Heart right ventricle (tissue), 16 donors: ENCODE measurements around the gene LPP. TPM values are rescaled to one million over a fixed set of nuclear protein-coding genes. Genes with fewer than 3 reads are reported as not detected.
A peak's percentile ranks its signal among the peaks of the same experiment; 100 is the strongest.

Experiments
- ATAC-seq, 8 donors: fragments of 200-7000 bp; cut with Tn5 transposase; one replicate each; pipeline ENCODE4 v1.9.1; 2020; ENCODE audit warnings: mild to moderate bottlenecking in 8 of 8, moderate library complexity in 8 of 8, moderate number of reproducible peaks in 1 of 8
- DNase-seq, 2 donors: peaks; one replicate each; pipeline ENCODE4 v3.0.0-alpha.2; 2020
- H3K27ac ChIP-seq, 10 donors: fragments of 200-600 bp; sonication (generic) in 2 of 10; one replicate each; pipeline versions ENCODE4 v1.5.0 to v1.8.0; 2020 to 2022; ENCODE audit warnings: mild to moderate bottlenecking in 3 of 10
- H3K27me3 ChIP-seq, 7 donors: fragments of 200-600 bp; one replicate each; pipeline ENCODE4 v1.8.0; 2021 to 2022; ENCODE audit warnings: mild to moderate bottlenecking in 2 of 7
- H3K36me3 ChIP-seq, 9 donors: fragments of 200-600 bp; sonication (generic) in 1 of 9; one replicate each; pipeline versions ENCODE4 v1.5.0 to v1.8.0; 2020 to 2022; ENCODE audit warnings: mild to moderate bottlenecking in 2 of 9
- H3K4me1 ChIP-seq, 9 donors: fragments of 200-600 bp; sonication (generic) in 1 of 9; one replicate each; pipeline versions ENCODE4 v1.5.0 to v1.8.0; 2020 to 2022; ENCODE audit warnings: mild to moderate bottlenecking in 4 of 9
- H3K4me3 ChIP-seq, 10 donors: fragments of 200-600 bp; sonication (generic) in 2 of 10; one replicate each; pipeline versions ENCODE4 v1.5.0 to v1.8.0; 2020 to 2022; ENCODE audit warnings: mild to moderate bottlenecking in 7 of 10, moderate library complexity in 2 of 10
- H3K9me3 ChIP-seq, 11 donors: fragments of 200-600 bp in 10 of 11; sonication (generic) in 2 of 11; one replicate each; pipeline versions ENCODE4 v1.5.0 to v1.8.0; 2013 to 2022; ENCODE audit warnings: mild to moderate bottlenecking in 2 of 11, control low read depth in 1 of 11, moderate library complexity in 1 of 11
- CTCF ChIP-seq, 9 donors: fragments of 200-600 bp; sonication (generic) in 2 of 9; IDR thresholded peaks; one replicate each; pipeline versions ENCODE4 v1.5.0 to v1.8.0; 2021 to 2022; ENCODE audit warnings: antibody characterized with exemption in 9 of 9, mild to moderate bottlenecking in 5 of 9, moderate library complexity in 1 of 9
- WGBS, 2 donors: extraction: QIAGEN DNeasy Blood & Tissue Kit; methylation state at CpG; one replicate each; pipeline ENCODE4 v1.1.7; 2013; ENCODE audit warnings: inconsistent platforms in 1 of 2; 5-methylcytosine and 5-hydroxymethylcytosine counted together
- intact Hi-C, 10 donors: fragments of 100-400 bp; cut with DNase I; formaldehyde crosslinking; loops; one replicate each; pipeline versions ENCODE4 v1.11.1 to v1.14.2; 2022
- polyA plus RNA-seq, 2 donors: library from polyadenylated mRNA; stranded (reverse); fragments of 200-250 nt; gene quantifications; one replicate each; pipeline ENCODE4 v1.2.3, GENCODE V29; 2013
- total RNA-seq, 10 donors: library from RNA; stranded (reverse); fragmentation: NEBNext Ultra II Directional in 3 of 10; extraction: Animal tissue kit (Norgen Biotek cat#: 25700) in 3 of 10; gene quantifications; one replicate each; pipeline versions ENCODE4 v1.2.1 to v1.2.4, GENCODE V29; 2021 to 2023
- donor health status: Arrhythmogenic right ventricular cardiomyopathy.
- donor health status: ischemic (EF 13 %, LVEDD 7.1; RV severe dilation, severe dysfunction).
- donor health status: healthy with polysubstance abuse.
- donor health status: DM: no; HTN: yes; CAD: no.
- donor health status: DM: no; HTN: no; CAD: no.
- donor health status: ischemic (EF 25% LVEDD 6.9; RV normal size, moderate dysfunction).
- donor health status: ischemic (EF 25% LVEDD 5.7; RV mildly dilated, moderate dysfunction).
- donor health status: healthy.
- donor health status: DM: yes; HTN: yes; CAD: no.
- donor health status: Ischemic cardiomyopathy.
- donor health status: ischemic (EF 35%, LVEDD 5.7; RV mildly dilated, moderate dysfunction).
- donor health status: nonischemic (EF 11% LVEDD 7.7; RV severe dilation, severe dysfunction).
- donor health status: DM: yes; HTN: yes; CAD: no.
- donor health status: PGD.
- donor health status: ischemic (EF 29% LVEDD 5.4; RV normal size, mild dysfunction).
- donor health status: nonischemic (EF 23%, LVEDD 6.1; RV moderate dilation, normal function).

LPP gene
- total and polyA plus RNA-seq, 12 donors, result 8.5 to 188 (median 140) TPM

GRCh38 chr3:188396900-188397299 is 242.9 kb downstream of the LPP start:
- peak overlapping the region in 6 of 10 donors; percentile 10 to 27 (median 21) for H3K4me3 ChIP-seq
- no peaks in the 10 kb centered on the region for H3K36me3 ChIP-seq
- intact Hi-C loops, result loop anchor here in 2 of 10 donors (5.0 to 10.0 kb wide), 3 partner anchors 100 to 652 kb away; partner anchors contain the start of gene BCL6 (in 1 of the 2)
- H3K27ac ChIP-seq, result peak overlapping the region; percentile 28 to 81 (median 76)
- no peaks in the 10 kb centered on the region for H3K27me3 ChIP-seq
- no peaks in the 10 kb centered on the region for H3K9me3 ChIP-seq
- DNase-seq (no peak), ATAC-seq (peak in 5 of 8 donors; percentile 4 to 35 (median 29))
- H3K4me1 ChIP-seq, result peaks cover 2 to 62% (median 36%) of the 10 kb centered on the region in 9 donors
- WGBS, 2 donors, result 38 to 44% methylated on average over 3 of the region's 3 CpGs
- no peak for TF ChIP-seq CTCF (IDR thresholded peaks at IDR 0.05)

- Histone ChIP-seq H3K4me1 (peaks cover 2 to 68% (median 36%) of the 10 kb centered on the region in 9 donors), H3K36me3 (no peaks in the 10 kb centered on the region), H3K27me3 (no peaks in the 10 kb centered on the region), H3K4me3 (peak overlapping the region in 6 of 10 donors; percentile 10 to 27 (median 21)), H3K9me3 (no peaks in the 10 kb centered on the region), H3K27ac (peak overlapping the region; percentile 28 to 81 (median 76))
- intact Hi-C loops, result loop anchor here in 2 of 10 donors (5.0 to 10.0 kb wide), 3 partner anchors 101 to 653 kb away; partner anchors contain the start of gene BCL6 (in 1 of the 2)
- no peak for TF ChIP-seq CTCF (IDR thresholded peaks at IDR 0.05)
- peak in 6 of 8 donors; percentile 45 to 88 (median 67) for ATAC-seq
- DNase-seq, result peak; percentile 22 to 28
- WGBS, 2 donors, result 51 to 63% methylated on average over 12 of the region's 12 CpGs
Observed at GRCh38 chr3:188397766-188398705, 244.1 kb downstream of the LPP start.

GRCh38 chr3:188400494-188401243 is 246.7 kb downstream of the LPP start:
- Histone ChIP-seq H3K27me3 (no peaks in the 10 kb centered on the region), H3K36me3 (no peaks in the 10 kb centered on the region), H3K9me3 (no peaks in the 10 kb centered on the region), H3K27ac (peak overlapping the region in 2 of 10 donors; percentile 16 to 57), H3K4me1 (peaks cover 2 to 69% (median 36%) of the 10 kb centered on the region in 9 donors), H3K4me3 (no peak overlapping the region)
- ATAC-seq (peak in 2 of 8 donors; percentile 21 to 39), DNase-seq (no peak)
- no peak for TF ChIP-seq CTCF (IDR thresholded peaks at IDR 0.05)
- intact Hi-C loops, result no loop called here
- 59 to 62% methylated on average over 2 of the region's 2 CpGs for WGBS, 2 donors
